Measurements from ENCODE around the gene SLC39A2.
"Not testable (repeated sequence)": the region's sequence is repeated elsewhere in the genome, so short reads cannot be mapped to it uniquely, and the experiment has no call there.

The SLC39A2 gene

DNA sequence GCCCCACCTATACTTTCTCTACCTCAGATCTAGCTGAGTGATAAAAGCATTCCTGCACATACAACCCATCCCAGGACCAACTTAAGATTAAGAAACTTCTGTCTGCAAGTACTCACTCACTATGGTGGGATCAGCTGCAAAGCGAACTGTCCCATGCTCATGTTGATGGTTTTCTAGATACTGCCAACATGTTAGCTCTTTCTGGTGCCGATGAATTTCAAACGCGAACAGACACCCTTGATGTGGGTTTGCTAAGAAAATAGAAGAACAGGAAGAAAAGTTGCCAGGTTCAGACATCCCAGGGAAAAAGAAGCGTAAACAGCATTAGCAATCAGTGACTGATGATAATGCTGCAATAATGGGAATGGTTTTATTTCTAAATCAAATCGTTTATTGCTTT is 1.5 kb upstream of the SLC39A2 start:
- no peak for DNase-seq

DNA sequence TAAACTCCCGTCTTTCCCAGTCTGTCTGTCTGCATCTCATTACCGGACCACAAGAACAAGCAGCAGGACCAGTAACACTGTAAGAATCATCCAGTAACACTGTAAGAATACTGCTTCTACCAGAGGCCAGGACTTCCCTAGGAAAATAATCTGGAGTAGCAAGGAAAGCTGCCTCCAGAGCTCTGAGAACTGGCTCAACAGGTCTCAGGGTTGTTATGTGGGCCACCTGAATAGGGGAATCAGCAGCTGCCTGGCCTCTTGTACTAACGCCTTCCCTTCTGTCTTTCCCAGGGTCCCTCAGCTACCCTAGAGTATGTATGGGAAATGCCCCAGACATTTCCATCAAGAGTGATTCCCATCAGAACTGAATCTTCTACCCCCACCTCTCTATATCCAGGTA is 954 bp upstream of the SLC39A2 start:
- DNase-seq, result no peak

DNA sequence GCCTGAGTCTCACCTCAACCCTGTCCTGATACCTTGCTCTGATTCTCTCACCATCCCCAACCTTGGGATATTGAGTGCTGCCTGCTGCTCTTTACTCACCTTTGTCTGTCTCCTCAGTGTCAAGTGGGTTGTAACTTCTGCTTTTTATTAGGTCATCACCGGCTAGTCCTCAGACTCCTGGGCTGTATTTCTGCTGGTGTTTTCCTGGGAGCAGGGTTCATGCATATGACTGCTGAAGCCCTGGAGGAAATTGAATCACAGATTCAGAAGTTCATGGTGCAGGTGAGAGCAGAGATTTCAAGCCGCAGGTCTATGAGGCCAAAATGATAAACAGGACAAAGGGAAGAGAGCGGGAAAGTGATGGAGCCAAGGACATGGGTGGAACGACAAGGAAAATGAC is 498 bp downstream of the SLC39A2 start:
- DNase-seq, result no peak

DNA sequence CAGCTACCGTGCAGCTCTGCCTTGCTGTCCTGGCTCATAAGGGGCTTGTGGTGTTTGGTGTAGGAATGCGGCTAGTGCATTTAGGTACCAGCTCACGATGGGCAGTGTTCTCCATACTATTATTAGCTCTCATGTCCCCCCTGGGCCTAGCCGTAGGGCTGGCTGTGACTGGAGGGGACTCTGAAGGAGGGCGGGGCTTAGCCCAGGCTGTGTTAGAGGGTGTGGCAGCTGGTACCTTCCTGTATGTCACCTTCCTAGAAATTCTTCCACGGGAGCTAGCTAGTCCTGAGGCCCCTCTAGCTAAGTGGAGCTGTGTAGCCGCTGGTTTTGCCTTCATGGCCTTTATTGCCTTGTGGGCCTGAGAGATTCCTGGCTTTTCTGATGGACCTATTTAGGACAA is 2.1 kb downstream of the SLC39A2 start:
- no peak for DNase-seq

DNA sequence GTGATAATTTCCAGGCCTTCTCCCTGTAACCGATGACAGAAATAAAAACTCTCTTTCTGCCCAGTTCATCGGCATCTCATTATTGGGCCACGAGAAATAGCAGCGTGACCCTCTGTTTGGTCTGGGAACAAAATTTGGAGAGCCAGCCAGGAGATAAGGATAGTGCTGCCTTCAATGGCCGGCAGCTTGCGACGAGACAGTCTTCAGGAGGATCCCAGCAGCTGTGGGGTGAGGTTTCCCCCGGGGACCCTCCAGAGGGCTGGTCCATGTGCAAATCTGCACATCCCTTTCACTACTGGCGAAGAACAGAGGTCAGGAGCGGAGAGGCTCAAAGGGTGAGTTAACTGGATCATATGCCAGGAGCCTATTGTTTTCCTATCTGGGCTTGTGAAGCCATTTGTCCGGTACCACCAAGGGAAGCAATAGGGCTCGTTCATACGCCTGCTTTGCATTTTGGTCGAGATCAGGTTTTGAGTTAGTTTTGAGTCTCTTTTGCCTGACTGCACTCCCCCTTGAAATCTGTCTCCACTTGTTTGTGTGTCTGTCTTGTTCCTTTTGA is 4.8 kb downstream of the SLC39A2 start:
- DNase-seq, result no peak

DNA sequence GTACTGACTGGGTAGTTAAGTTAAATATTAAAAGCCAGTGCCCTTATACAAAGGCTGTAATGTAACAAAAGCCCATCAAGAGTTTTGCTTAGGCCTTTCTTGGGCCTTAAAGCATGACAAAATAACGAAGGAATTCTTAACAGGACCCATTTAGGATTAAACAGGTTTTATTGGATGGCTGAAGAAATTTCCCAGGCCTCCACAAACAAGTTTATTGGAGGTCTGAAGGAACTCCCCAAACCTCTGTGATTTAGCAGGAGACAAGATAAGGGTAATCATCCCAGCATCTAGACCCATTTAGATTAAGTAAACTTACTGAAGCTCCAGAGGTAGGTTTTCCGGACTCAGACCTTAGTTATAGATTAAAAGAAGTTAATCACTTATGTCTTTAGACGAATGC is 10.6 kb downstream of the SLC39A2 start:
- not testable (repeated sequence) for DNase-seq

DNA sequence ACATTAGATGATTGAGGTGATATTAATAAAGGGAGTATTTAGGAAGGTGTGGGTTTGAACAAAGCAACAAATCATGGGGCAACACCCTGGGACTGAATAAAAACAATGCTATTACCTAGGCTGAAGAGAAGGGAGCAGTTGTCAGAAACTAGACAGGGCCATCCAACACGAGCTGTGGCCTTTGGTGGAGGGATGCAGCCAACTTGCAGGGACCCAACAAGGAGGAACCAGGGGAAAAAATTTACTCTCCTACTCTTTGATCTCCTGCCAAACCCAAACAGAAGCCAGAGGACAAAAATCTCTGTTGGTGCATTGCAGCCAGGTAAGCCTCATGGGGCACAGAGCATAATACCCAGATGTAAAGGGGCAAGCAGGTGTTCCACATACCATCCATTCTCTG is 12.0 kb downstream of the SLC39A2 start:
- DNase-seq, result no peak

DNA sequence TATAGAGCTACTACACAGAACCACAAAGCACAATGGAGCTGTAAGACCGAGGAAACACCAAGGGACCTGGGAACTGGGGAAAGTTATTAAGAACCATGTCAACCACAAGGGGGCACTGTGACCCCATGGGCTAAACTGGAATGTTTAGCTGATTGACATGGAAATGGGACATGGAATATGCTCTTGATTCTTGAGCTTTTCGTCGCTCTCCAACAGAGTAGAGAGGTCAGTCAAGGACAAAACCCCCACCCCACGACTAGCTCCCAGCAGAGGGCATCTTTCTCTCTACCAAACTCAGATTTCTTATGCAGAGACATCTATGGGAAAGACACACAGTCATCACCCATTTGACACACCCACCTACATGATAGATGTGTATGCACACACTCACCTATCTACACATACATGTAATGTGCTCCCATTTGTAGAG is 15.7 kb downstream of the SLC39A2 start:
- peak; percentile 79 to 83 for DNase-seq

DNA sequence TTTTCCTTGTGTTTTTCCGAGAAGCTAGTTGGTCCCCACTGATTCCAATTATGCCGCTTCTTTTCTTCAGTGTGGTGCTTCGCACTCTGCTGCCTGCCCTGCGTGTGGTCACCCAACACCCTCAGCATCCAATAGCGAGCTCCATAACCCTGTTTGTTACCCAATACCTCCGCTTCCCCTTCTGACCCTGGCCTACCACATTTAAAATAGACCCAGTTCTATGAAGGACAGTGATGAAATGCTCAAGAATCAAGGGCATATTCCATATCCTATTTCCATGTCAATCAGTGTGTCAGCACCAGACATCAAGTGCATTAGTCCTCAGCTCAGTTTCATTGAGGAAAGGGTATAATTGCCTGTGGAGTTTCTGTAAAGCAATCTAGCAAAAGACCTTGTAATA is 16.2 kb downstream of the SLC39A2 start:
- DNase-seq, result no peak

DNA sequence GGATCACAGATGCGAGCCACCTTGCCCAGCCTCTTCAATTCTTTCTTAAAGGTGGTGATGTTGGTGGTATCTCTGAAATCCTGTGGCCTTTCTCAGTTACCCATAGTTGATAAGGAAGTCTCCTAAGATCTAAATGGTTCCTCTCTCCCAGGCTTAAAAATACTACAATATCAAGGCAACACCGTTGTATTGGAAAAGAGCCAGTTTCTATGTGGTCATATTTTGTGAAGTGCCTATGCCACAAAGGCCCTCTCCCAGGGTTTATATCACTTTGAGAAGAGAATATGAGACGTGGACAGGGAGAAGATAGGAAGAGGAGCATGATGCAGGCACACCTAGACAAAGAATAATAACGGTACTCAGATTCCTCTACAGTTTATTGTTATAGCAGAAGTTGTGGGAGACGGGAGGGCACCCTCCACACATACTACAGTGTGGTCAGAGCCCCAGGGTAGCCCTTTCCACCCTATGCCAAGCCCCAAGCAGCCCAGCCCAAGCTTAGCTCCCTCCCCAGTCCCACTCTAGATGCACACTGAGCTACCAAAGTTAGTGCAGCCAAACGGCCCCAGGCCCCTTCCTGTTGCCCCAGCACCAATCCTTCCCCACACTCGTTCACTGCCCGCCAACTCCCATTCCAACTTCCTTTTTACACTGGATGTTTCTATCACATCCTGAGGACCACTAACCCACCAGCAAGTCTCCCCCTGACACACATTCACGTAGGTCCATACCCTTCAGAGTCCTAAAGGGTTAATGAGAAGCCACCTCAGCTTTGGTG is 17.5 kb downstream of the SLC39A2 start:
- no peak for DNase-seq

DNA sequence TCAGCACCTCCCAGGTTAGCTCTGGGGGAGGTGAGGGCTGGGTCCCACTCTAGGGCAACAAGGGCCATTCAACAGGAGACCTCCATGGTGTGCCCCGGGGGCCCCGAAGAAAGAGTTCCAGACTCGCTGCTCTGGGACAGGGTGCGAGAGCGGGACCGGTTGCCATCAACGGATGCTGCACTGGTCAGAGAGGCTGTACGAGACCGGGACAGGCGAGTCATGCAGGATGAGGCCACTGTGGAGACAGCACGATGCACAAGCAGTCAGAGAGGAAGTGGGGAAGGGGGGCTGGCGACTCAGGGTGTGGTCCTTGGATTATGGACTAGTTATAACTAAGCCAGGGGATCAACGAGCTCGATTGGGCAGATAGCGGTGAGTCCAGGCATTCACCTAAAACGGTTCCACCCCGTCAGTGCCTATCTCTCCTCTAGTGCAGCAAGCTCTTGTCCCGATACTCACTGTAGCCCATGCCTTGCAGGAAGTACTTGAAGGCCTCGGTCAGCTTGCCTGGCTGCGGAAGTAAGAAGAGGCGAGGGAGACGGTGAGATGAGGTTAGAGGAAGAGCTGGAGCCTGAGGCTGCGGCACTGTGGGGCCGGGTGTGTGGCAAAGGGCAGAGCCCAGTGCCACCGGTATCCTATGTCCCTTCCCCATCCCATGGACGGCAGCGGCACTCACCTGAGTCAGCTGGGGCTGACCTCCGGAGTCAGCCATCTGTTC is 18.6 kb downstream of the SLC39A2 start:
- DNase-seq, result no peak

DNA sequence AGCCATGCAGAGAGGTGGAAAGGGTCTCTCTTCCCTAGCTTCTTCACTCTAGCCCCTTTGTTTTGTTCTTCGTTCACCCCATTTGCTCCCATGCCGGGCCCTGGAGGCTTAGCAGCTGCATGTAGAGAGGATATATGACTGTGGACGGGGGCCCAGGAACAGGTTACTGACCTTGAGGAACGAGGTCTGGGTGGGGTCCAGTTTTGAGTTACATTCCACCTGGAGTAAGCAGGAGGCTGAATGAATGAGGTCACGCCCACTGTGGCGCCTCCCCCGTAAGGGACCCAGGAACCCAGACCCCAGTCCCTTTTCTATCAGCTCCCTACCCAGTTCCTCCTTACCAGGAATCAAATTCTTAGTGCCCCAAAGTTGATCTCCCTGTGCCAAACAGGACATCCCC is 19.2 kb downstream of the SLC39A2 start:
- no peak for DNase-seq

DNA sequence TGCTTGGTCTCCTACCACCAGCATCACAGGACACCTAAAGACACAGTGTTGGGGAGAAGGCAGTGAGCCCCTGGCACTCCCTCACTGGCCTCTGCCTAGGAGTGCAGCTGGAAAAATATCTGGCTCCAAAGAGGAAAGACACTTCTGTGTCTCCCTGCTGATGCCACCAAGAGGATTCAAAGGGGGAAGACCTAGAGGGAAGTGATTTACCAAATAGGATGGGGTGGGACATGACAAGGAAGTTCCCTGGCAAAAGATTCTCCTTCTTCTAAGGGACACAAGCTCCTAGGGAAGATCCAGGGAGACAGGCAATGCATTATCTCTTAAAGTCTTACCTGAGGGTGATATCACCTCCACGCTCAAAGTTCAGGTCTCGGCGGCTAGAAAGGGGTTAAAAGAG is 19.7 kb downstream of the SLC39A2 start:
- no peak for DNase-seq

DNA sequence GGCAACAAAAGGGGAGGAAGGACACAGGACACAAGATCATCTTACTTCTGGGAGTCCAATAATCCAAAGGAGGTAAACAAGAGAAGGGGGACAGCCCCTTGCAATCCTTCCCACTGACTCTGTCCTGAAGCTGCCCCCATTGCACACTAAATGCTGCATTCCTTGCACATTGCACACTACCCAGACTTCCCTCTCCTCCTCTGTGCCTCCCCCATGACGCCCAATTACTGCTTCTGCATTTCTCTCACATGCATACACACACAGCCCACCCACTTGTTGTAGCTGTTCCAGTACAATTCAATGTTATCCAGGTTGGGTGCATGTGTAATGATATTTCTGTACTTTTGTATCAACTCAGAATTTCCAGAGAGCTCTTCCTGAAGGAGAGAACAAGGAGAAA is 20.3 kb downstream of the SLC39A2 start:
- DNase-seq, result no peak

DNA sequence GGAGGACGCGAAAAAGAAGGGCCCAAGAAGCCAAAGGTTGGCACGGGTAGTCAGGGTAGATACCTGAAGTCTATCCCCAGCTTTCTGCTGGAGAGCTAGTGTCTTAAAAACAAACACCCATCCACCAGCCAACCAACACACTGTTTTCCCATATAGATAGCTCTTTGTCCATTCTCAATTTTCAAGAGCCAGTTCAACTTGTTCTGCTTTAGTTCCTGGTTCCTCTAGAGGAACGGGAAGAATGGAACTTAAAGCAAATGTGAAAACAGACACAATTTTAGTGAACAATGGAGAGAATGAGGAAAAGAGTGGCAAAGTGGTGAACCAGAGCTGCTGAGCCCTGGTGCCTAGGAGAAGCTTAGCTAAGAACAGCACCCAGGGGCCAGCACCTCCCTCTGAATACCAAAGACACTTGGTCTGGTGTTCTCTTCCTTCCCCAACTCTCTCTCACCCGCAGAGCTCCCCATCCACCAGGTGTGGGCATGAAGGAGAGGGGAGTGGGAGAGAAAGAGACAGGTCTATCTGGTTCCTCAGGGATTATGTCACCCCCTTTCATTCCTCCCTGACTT is 22.0 kb downstream of the SLC39A2 start:
- no peak for DNase-seq

DNA sequence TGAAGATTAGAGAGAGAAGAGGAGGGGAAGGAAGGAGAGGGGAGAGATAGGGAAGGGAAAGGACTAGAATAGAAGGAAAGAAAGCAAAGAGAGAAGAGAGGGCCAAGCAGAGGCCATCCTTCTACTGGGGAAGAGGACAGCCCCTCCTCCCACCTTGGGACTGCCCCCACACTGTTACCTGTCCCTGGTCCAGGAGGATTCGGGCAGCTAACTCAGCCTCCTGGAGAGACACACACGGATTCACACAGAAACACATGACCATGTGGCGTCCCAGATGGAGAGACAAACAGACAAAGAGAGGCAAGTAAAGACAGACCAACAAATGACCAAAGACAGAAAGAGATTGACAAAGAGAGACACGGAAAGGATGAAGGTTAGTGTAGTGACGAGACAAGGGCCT is 23.6 kb downstream of the SLC39A2 start:
- no peak for DNase-seq

DNA sequence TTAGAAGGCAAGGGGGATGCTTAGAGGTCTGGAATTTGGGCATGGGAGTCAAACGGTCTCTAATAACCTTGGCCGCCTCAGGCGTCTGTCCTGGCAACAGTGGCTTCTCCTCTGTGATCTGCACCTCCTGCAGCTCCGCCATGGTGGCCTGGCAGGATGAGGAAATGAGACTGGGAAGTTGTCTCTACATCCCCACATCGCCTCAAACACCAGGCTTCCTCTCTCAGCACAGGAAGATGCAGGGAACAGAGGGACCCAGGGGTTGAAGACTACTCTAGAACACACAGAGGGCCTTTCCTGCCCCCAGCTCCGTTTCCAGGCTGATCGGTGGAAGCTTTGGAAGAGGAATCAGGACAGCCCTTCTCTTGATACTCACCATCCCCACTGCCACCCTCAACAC is 24.1 kb downstream of the SLC39A2 start:
- DNase-seq, result no peak

DNA sequence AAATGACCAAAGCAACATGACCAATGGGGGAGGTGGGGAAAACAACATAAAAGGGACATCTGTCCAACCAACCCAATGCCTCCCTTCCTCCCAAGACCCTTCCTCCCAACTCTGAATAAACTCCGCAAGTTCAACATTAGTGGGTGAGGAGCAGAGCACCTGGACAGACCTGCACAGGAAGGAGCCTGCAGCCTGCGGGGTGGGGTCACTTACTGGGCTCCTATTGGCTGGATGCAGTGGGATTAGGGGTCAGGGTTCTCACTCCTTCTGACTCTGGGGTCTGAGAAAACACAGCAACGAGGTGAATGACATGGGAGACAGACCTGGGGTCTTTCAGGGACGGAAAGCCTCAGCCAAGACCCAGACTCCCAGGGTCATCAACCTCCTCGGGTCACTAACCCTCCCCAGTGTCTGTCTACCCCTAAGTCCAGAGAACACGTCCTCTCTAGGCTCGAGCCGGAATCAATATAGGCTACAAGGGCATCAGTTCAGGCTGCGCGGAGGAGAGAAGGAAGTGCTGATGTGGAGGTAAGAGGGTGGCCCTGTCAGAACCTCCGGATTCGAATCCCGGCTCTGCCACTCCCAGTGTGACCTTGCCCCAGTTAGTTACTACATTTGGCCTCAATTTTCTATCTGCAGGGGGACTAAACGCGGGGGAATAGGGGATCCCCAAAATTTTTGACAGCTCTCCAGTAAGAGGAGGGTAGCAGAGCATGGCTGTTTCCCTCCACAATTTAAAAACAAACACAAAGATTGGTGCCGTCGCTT is 24.9 kb downstream of the SLC39A2 start:
- peak in 1 of 2 donors; percentile 15 for DNase-seq

DNA sequence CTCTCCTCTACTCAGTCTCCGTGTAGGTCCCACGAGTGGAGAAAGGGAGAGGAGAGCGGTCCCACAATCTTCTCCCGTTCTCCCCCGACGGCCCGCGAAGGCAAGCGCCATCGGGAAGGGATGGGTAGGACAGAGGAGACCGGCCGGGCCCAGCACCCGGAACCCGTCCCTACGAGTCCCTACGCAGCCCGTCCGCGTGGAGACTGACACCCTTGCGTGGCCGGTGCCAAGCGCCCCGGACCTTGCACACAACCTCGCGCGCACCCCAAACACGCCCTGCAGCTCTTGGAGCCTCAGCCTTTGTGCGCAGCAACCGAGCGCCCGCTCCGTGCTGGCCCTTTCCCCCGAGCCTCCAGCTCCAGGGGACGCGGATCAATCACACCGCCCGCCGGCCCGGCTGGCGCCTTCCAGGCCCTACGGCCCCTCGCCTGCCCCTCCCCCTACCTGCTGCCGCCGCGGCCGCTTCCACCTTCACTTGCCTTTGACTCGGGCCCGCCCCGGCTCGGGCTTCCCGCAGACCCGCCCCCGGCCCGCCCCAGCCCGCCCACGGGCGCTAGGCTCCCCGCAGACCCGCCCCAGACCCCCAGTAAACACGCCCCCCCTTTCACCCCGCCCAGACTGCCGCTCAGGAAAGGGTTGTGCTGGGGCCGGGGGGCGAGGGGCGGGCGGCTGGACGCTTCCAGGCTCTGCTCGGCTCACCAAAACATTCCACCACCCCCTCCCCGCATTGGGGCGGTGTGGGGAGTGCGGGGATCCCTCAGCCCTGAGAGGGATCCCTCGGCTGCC is 25.7 kb downstream of the SLC39A2 start, which contains the start of gene NDRG2:
TSS of gene NDRG2 (minus strand) at position 477 of the 786 bp plus-strand sequence. CDS start 1,746 bp downstream, outside the sequence.
- peak; percentile 81 to 84 for DNase-seq

DNA sequence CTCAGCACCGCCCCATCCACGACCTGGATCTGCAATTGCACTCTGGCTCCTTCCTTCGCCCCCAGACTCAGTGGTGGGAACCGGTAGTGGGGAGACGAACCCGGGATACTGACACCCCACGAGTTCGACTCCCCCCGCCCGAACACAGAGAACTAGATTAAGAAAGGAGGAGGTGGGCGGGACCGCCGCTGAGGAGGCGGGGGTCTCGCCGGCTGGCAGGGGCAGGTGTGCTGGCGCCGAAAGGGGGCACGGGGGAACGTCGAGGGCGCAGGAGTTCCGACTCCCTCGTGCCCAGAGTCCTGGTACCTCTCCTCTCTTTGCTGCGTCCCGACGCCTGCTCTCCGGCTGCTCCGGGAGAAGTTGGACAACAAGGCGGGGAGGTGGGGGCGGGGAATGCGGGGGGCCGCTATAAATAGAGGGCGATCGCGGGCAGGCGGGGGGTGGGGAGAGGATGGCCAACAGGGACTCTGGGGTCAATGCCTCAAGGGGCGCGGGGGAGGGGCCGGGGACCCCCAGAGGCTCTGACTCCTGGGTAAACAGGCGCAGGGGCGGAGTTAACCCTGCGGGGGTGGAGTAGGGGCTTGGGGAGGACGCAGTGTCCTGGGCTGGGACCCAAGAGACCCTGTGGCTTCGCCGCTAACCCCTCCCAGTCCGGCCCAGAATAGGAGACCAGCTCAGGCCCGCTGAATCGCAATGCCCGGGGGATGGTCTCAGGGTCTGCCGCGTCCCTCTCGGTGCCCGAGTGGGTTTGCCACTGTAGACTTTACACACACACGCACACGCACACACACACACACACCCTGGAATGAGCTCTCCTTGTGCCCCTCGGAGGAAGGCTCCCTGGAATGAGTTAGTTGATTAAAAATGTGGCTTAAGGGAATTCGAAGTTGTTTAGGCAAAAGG is 26.5 kb downstream of the SLC39A2 start:
- DNase-seq, result no peak

All from CD4-positive, alpha-beta T cell treated with Interleukin-4 for 1 hour (primary cell).